NCI-H1092 treated with DMSO at 0.1 percent for 48 hours (cell line): ENCODE results near the gene PRKCE.
A peak's percentile ranks its signal among the peaks of the same experiment; 100 is the strongest.

ENCODE experiments used
- DNase-seq: peaks from one replicate; lab custom pipeline; 2025; lab: John Stamatoyannopoulos, UW

PRKCE gene

GRCh38 chr2:45755585-45756335 lies 104.3 kb downstream of the PRKCE start:
- no peak for DNase-seq

- no peak for DNase-seq
These were observed 106.5 kb downstream of the PRKCE start for GRCh38 chr2:45758018-45758417.

GRCh38 chr2:45759310-45759851 lies 107.9 kb downstream of the PRKCE start:
- no peak for DNase-seq

DNA sequence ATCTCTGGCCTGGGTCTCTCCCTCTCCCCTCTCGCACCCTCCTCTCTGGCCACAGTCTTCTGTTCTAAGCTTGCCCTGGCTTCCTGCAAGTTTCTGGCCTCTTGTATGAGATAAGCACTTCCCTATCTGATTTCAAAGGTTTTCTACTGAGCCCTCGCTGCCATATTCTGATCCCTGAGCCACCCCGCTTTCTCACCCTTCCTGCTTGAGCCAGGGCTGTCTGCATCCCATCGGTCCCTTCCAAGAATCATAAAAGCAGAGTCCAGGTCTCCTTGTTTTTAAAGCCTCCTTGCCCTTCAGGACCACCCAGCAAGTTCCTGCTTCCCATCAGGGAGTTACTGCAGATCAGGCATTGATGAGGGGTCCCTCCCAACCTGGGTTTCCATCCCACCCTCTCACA lies 110.2 kb downstream of the PRKCE start:
- DNase-seq: no peak

GRCh38 chr2:45763255-45763654 lies 111.8 kb downstream of the PRKCE start:
- DNase-seq: no peak

DNA sequence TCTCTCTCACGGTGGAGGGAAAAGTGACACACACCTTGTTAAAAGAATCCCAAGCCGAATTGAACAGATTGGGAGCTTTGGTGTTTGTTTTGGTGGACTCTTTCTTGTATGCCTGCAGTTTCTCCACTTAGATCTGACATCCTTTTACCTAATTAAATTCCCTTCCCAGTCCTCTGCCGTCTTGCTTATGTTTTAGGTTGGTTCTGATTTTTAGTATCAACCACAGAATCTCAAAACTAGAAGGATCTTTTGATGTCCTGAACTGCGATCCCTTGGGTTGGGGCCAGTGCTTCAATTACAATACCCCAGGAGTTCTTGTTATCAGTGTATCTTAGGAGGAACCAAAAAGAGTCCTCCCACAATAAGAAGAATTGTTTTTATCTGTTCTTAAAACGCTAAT lies 112.3 kb downstream of the PRKCE start:
- DNase-seq: no peak

DNA sequence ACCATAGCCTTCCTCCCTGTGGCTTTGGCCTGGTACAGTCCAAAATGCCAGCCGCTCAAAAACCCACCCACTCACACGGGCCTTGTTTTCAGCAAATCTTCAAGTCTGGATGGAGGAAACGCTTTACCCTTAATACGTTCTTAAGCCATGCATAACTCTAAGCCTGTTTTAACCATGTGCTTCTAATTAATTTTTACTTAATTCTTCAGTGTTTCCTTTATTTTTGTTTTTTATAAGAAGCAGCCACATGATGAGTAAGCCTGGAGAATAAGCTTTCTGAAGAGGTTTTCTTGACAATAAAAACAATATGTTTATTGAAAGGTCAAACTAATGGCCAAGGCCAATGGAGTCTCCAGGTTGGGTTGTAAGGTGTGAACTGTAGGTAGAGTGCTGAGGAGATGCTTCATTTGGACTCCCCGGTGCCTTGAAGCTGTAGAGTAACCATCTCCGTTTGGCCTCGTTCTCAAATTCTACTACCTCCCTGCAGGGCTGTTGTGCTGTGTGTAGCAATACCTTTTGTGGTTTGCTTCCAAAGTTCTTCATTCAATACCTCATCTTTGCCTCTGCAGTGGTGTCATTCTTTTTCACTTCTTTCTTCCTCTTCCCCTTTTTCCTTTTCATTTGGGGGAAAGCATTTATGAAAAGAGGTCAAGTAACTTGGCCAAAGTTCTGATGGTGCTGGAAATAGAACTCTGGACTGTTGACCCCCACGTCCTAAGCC lies 113.7 kb downstream of the PRKCE start:
- DNase-seq: no peak

DNA sequence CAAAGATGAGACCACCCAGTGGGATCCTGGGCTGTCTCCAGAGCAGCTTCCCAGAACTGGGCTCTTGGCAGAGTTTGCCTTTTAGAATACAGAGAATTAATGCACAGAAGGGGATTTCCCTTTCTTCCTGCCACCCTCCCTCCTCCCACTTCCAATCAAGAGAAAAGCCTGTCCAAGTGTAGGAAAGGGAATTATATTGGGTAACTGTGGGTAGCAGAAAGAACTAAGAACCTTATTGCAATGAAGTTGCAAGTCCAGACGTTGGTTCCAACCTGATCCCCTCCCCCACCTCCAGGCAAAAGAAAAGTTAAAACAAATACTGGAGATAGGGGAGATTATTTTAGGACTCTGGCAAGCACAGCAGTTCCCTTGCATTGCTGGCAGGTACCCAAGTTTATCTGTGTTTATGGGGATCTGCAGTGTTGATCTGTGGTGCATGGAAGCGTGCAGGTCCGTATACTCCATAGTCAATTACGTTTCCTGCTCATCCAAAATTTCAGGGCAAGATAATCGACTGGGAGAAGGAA lies 114.3 kb downstream of the PRKCE start:
- DNase-seq: no peak

GRCh38 chr2:45768208-45768607 lies 116.7 kb downstream of the PRKCE start:
- DNase-seq: no peak

DNA sequence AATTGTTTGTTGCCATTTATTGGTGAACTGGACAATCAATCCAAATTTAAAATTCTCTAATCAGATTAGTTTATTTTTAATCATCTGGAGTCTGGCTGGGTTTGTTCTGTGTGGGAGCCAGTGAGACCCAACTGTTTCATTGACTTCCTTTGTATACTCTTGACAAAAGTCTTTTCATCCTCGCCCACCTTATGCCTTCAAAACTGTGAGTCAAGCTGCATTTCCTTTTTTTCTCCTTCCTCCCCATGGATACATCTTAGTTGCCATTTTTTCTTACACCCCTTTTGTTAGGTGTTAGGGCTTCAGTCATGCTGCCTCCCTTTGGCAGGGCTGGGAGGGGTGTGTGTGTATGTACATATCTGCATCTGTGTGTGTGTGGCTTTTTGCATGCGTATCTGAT lies 117.6 kb downstream of the PRKCE start:
- no peak for DNase-seq

- no peak for DNase-seq
These were observed 118.5 kb downstream of the PRKCE start for GRCh38 chr2:45769854-45770576.

DNA sequence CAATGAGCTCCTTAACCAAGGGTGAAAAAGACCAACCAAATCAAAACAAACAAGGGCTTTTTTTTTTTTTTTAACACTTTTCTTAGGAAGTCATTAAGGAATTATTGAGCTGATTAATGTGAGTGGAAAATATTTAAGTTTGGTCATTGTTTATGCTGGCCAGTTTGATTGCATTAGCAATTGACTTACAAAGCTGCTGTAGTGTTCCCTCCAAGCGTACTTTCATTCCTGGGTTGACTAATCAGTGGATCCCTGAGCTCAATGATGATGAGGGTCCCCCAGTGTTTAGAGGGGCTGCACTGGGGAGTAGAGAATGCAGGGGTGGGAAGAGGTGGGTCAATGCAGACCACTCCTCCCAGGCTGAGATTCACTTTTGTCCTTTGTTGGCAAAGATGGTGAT lies 119.3 kb downstream of the PRKCE start:
- no peak for DNase-seq

- peak; percentile 36 for DNase-seq
These were observed 119.8 kb downstream of the PRKCE start for GRCh38 chr2:45771261-45771660.

- no peak for DNase-seq
These were observed 120.6 kb downstream of the PRKCE start for GRCh38 chr2:45772038-45772437.

- DNase-seq: no peak
These were observed 122.4 kb downstream of the PRKCE start for GRCh38 chr2:45773909-45774308.

DNA sequence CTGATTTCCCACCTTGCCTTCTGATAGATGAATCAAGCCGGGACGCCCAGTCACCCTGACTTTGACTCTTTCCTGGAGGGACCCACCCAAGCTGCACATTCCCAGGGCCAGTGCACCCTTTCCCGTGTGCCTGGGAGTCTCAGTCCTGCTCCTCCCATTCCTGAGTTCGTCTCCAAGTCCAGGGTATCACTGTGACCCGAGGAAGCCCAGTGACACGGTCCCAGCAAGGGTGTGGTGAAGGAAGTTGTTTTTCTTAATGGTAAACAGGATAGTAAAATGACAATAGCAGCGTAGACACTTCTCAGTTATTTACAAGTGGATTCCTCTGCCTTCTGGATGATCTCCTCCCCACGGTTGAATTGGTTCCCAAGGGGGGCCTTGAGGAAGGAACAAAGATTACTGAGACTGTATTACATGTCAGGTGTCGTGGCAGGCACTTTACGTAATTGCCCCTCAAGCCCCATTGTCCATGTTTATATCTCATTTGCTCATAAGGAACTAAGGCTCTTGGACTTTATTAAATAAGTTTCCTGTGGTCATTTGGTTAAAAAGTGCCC lies 123.3 kb downstream of the PRKCE start:
- DNase-seq: no peak

DNA sequence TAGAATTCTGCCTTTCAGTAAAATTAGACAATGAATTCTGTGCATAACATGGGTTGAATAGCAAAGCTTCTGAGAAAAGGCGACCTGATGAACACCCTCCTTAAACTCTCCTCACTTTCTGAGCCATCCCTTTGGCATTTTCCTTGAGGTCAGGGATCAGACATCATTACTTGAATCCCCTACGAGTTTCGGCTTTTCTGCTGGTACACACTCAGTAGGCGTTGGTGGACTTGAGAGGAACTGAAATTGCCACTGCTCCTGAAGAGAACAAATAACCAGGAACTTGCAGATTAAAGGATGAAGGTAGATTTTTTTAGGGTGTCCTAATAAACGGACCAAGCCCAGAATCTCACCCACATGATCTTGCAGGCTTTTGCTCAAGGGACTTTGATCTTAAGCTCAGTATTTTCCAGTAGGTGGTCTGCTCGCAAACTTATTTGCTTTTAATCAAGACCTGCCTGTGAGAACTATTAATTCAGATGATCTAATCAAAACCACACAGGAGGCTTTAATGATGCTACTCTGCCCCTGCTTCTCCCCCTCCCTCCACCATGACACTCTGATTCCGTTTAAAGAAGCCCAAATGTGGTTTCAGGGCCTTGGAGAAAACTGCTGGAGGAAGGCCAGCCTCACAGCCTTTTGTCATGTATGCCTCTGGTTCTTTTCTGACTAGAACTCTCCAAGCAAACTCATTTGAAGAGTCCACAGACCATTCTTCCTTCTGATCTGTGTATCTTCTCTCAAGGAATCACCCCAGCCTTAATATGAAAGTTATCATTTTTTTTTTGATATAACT lies 124.9 kb downstream of the PRKCE start:
- no peak for DNase-seq

DNA sequence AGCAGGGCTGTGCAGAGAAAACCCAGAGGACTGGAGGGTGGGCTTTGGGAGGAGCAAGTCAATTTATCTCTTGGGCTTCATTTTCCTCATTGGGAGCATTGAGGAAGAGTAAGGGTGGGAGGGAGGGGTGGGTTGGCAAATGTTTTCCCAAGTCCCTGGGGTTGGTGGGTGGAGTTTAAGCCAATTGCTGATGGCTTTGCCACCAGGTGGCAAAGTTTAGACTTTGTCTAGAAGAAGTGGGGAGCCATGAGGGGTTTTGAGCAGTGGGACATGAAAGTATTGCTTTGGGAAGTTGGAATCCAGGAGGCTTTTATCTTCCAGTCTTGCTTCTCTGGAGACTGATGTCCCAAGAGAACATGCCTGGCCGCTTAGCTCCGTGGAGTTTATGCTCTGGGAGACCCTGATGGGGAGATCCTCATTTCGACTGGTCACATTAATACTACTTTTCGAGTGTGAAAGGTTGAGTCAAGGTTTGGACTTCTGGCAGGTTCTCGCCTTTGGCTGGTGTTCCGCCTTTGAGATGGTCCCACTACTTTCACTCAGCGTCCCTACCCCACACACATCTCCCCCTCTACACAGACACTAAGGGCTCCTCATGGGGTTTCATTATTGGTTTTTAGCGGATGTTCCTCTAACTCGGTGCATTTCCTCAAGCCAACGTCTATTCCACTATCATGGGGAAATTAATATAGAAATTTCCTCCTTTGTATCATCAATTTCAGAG lies 126.7 kb downstream of the PRKCE start:
- no peak for DNase-seq

- DNase-seq: no peak
These were observed 127.3 kb downstream of the PRKCE start for GRCh38 chr2:45778720-45779171.
